Sigmoid colon (tissue), 4 donors: ENCODE data around the gene TTC12.

Experiments used
- EP300 ChIP-seq, 4 donors: sonication (generic); formaldehyde crosslinking; IDR thresholded peaks; one replicate each; pipeline ENCODE4 v1.6.1; 2017; ENCODE audit warnings: antibody characterized with exemption in 4 of 4
- POLR2A ChIP-seq, 2 donors: fragments of 450-650 bp; IDR thresholded peaks; one replicate each; pipeline ENCODE4 v1.6.1; 2016; ENCODE audit warnings: antibody characterized with exemption in 2 of 2, mild to moderate bottlenecking in 2 of 2, moderate library complexity in 2 of 2
- POLR2AphosphoS5 ChIP-seq, 4 donors: sonication (generic); formaldehyde crosslinking; IDR thresholded peaks; one replicate each; pipeline ENCODE4 v1.6.1; 2017; ENCODE audit warnings: antibody characterized with exemption in 4 of 4
- TF ChIP-seq, protein P1 (sequence below), 4 experiments: fragments of 450-650 bp in 3 of 4; fragments of 200-600 bp in 1 of 4; IDR thresholded peaks; one replicate each; pipeline ENCODE4 v1.5.1; 2016 to 2019; ENCODE audit warnings: antibody characterized with exemption in 4 of 4, mild to moderate bottlenecking in 3 of 4, moderate library complexity in 2 of 4

DNA sequence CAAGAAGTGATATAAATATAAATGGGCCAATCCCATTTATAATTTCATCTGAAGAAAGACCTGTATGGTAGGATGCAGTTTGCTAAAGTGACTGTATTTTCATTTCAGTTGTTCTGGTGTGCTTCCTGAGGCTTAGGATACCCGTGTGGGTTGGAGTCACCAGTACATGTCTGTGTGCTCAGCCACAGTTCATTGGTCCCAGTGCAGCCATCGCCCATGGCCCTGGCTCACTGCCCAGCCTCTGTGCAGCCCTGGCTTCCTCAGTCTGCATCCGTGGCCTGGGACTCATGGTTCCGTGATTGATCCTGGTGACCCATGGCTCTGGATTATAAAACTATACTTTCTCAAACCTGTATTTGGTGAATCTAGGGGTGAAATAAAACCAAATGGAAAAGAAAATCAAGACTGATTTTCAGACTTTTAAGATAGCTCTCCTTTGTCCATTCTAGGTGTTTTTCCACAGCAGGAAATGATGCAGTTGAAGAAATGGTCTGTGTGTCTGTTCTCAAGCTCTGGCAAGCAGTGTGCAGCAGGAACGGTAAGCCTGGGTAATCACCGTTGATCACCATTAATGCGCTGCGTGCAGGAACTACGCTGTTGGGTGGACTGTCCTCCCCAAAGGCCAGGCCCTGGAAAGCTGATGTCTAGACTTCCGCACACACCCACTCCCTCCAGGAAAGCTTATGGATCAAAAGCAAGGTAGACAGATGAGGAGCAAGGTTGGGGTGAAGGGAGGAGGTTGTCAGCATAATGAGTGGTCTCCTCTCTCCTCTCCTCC is 27.2 kb downstream of the TTC12 start:
- TF ChIP-seq, protein P1, sequence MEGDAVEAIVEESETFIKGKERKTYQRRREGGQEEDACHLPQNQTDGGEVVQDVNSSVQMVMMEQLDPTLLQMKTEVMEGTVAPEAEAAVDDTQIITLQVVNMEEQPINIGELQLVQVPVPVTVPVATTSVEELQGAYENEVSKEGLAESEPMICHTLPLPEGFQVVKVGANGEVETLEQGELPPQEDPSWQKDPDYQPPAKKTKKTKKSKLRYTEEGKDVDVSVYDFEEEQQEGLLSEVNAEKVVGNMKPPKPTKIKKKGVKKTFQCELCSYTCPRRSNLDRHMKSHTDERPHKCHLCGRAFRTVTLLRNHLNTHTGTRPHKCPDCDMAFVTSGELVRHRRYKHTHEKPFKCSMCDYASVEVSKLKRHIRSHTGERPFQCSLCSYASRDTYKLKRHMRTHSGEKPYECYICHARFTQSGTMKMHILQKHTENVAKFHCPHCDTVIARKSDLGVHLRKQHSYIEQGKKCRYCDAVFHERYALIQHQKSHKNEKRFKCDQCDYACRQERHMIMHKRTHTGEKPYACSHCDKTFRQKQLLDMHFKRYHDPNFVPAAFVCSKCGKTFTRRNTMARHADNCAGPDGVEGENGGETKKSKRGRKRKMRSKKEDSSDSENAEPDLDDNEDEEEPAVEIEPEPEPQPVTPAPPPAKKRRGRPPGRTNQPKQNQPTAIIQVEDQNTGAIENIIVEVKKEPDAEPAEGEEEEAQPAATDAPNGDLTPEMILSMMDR (IDR thresholded peaks at IDR 0.05), result no peak
- TF ChIP-seq POLR2A (IDR thresholded peaks at IDR 0.05) (no peak), EP300 (IDR thresholded peaks at IDR 0.05) (no peak), POLR2AphosphoS5 (IDR thresholded peaks at IDR 0.05) (no peak)
